NCI-H128 (cell line): ENCODE results near the gene AUTS2.
A peak's percentile ranks its signal among the peaks of the same experiment; 100 is the strongest.

Source experiments
- DNase-seq: peaks from one replicate; lab custom pipeline; 2025; ENCODE audit not compliant: unreplicated experiment; lab: John Stamatoyannopoulos, UW

AUTS2 gene

GRCh38 chr7:69840248-69840647 is 242.0 kb downstream of the AUTS2 start:
- DNase-seq: no peak

- DNase-seq: no peak
Observed at GRCh38 chr7:69843653-69844052, 245.4 kb downstream of the AUTS2 start.

GRCh38 chr7:69844264-69844868 is 246.1 kb downstream of the AUTS2 start:
- no peak for DNase-seq

GRCh38 chr7:69845721-69846495 is 247.6 kb downstream of the AUTS2 start:
- no peak for DNase-seq

- DNase-seq: peak; percentile 43
Observed at GRCh38 chr7:69847921-69848612, 249.8 kb downstream of the AUTS2 start.

GRCh38 chr7:69849268-69849667 is 251.0 kb downstream of the AUTS2 start:
- no peak for DNase-seq

GRCh38 chr7:69857014-69857413 is 258.7 kb downstream of the AUTS2 start:
- DNase-seq: no peak

GRCh38 chr7:69858471-69858870 is 260.2 kb downstream of the AUTS2 start:
- DNase-seq: no peak

GRCh38 chr7:69859342-69859741 is 261.1 kb downstream of the AUTS2 start:
- DNase-seq: no peak

- DNase-seq: no peak
Observed at GRCh38 chr7:69860486-69860885, 262.2 kb downstream of the AUTS2 start.

- DNase-seq: no peak
Observed at GRCh38 chr7:69860941-69861622, 262.8 kb downstream of the AUTS2 start.

- no peak for DNase-seq
Observed at GRCh38 chr7:69862413-69863064, 264.3 kb downstream of the AUTS2 start.

- DNase-seq: no peak
Observed at GRCh38 chr7:69864274-69864673, 266.0 kb downstream of the AUTS2 start.

- DNase-seq: peak; percentile 6
Observed at GRCh38 chr7:69864822-69865221, 266.5 kb downstream of the AUTS2 start.

- no peak for DNase-seq
Observed at GRCh38 chr7:69868921-69869320, 270.6 kb downstream of the AUTS2 start.

GRCh38 chr7:69871213-69871885 is 273.1 kb downstream of the AUTS2 start:
- no peak for DNase-seq

- DNase-seq: no peak
Observed at GRCh38 chr7:69871886-69872569, 273.8 kb downstream of the AUTS2 start.

- DNase-seq: no peak
Observed at GRCh38 chr7:69873512-69873911, 275.2 kb downstream of the AUTS2 start.

GRCh38 chr7:69878015-69878414 is 279.7 kb downstream of the AUTS2 start:
- DNase-seq: no peak

- DNase-seq: no peak
Observed at GRCh38 chr7:69878591-69878990, 280.3 kb downstream of the AUTS2 start.
